ENCODE measurements around the gene FBXL16. TPM values are rescaled to one million over a fixed set of nuclear protein-coding genes. Genes with fewer than 3 reads are reported as not detected.

Gene FBXL16
- total and polyA plus RNA-seq, 9 of the 15 experiments (the other 6 are each of a cell fraction or from before 2014, with no cell fraction given) = 0.21 to 8.2 (median 1.7) TPM

GRCh38 chr16:683396-684070 lies 22.1 kb downstream of the FBXL16 start (continued):
- TF ChIP-seq YBX1 (IDR thresholded peaks at IDR 0.05) = no peak
- TF ChIP-seq MGA (IDR thresholded peaks at IDR 0.05) = peak; percentile 78; the same call in 1 of the 2 replicates
- no peak for TF ChIP-seq E4F1 (CRISPR knock-in tag; IDR thresholded peaks at IDR 0.05; ENCODE audit: borderline replicate concordance)
- TF ChIP-seq MTF1 (CRISPR knock-in tag; IDR thresholded peaks at IDR 0.05; ENCODE audit: borderline replicate concordance) = no peak
- TF ChIP-seq NCOA6 (IDR thresholded peaks at IDR 0.05) = no peak
- no peak for TF ChIP-seq MYC (IDR thresholded peaks at IDR 0.05; ENCODE audit: low read depth, low read length)
- TF ChIP-seq MYC (CRISPR knock-in tag; IDR thresholded peaks at IDR 0.05; ENCODE audit: borderline replicate concordance, low read depth) = 0 out of 2 replicates have a peak, but pooled peaks have one; percentile 25
- TF ChIP-seq, protein P1, sequence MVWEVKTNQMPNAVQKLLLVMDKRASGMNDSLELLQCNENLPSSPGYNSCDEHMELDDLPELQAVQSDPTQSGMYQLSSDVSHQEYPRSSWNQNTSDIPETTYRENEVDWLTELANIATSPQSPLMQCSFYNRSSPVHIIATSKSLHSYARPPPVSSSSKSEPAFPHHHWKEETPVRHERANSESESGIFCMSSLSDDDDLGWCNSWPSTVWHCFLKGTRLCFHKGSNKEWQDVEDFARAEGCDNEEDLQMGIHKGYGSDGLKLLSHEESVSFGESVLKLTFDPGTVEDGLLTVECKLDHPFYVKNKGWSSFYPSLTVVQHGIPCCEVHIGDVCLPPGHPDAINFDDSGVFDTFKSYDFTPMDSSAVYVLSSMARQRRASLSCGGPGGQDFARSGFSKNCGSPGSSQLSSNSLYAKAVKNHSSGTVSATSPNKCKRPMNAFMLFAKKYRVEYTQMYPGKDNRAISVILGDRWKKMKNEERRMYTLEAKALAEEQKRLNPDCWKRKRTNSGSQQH (CRISPR knock-in tag; IDR thresholded peaks at IDR 0.05) = peak; percentile 78; the same call in 1 of the 2 replicates
- 0 out of 2 replicates have a peak, but pooled peaks have one; percentile 20 for TF ChIP-seq ZBED1 (IDR thresholded peaks at IDR 0.05)
- no peak for TF ChIP-seq SIX5 (IDR thresholded peaks at IDR 0.05; ENCODE audit: borderline replicate concordance in 1 of 2, insufficient read depth in 1 of 2, low read depth in 1 of 2, low read length in 2 of 2)

Data from K562 (cell line).